CD14-positive monocyte (primary cell): ENCODE measurements around the gene SPATA6L. TPM values are rescaled to one million over a fixed set of nuclear protein-coding genes. Genes with fewer than 3 reads are reported as not detected.
A peak's percentile ranks its signal among the peaks of the same experiment; 100 is the strongest.
"Not testable (repeated sequence)": the region's sequence is repeated elsewhere in the genome, so short reads cannot be mapped to it uniquely, and the experiment has no call there.

Experiments
- DNase-seq, 3 donors: peaks; one replicate each; pipeline ENCODE4 v3.0.0-alpha.2; 2011 to 2022
- H2AFZ ChIP-seq: 2 replicates; pipeline ENCODE4 v1.6.0; 2012; ENCODE audit warnings: mild to moderate bottlenecking, low read depth, low read length, inconsistent platforms; ENCODE audit not compliant: insufficient read depth, poor library complexity, severe bottlenecking
- H3K27ac ChIP-seq, 2 donors: 1 replicate in 1 of 2; 2 replicates in 1 of 2; pipeline ENCODE4 v1.5.1; 2012 to 2013; ENCODE audit warnings: low read length in 2 of 2, control low read depth in 1 of 2, inconsistent platforms in 1 of 2, low read depth in 1 of 2, mild to moderate bottlenecking in 1 of 2
- H3K27me3 ChIP-seq, 2 donors: one replicate each; pipeline versions ENCODE4 v1.6.0 to v1.6.1; 2011 to 2013; ENCODE audit warnings: low read length in 2 of 2; ENCODE audit not compliant: control insufficient read depth in 2 of 2, insufficient read depth in 2 of 2
- H3K36me3 ChIP-seq, 2 donors: replicated peaks in 1 of 2; 1 replicate in 1 of 2; 2 replicates in 1 of 2; pipeline versions ENCODE4 v1.5.1 to v1.6.1; 2012 to 2013; ENCODE audit warnings: low read length in 2 of 2, control low read depth in 1 of 2, inconsistent platforms in 1 of 2, mild to moderate bottlenecking in 1 of 2; ENCODE audit not compliant: insufficient read depth in 2 of 2, control insufficient read depth in 1 of 2
- H3K4me1 ChIP-seq, 2 donors: 1 replicate in 1 of 2; 2 replicates in 1 of 2; pipeline versions ENCODE4 v1.5.1 to v1.6.1; 2012 to 2013; ENCODE audit warnings: low read length in 2 of 2, control low read depth in 1 of 2, inconsistent platforms in 1 of 2, mild to moderate bottlenecking in 1 of 2, moderate library complexity in 1 of 2; ENCODE audit not compliant: insufficient read depth in 2 of 2, control insufficient read depth in 1 of 2
- H3K4me2 ChIP-seq: replicated peaks from 2 replicates; pipeline ENCODE3; 2012; ENCODE audit warnings: low read length, moderate library complexity, mild to moderate bottlenecking; ENCODE audit not compliant: poor library complexity, severe bottlenecking; ENCODE audit errors: extremely low read depth
- H3K4me3 ChIP-seq, 3 experiments: fragments of 200-600 bp in 1 of 3; sonication (generic) in 1 of 3; replicated peaks in 1 of 3; 1 replicate in 2 of 3; 2 replicates in 1 of 3; pipeline ENCODE4 v1.5.1; 2011 to 2013; ENCODE audit warnings: low read length in 3 of 3, mild to moderate bottlenecking in 3 of 3, control low read depth in 2 of 3, low read depth in 2 of 3, inconsistent platforms in 1 of 3, moderate library complexity in 1 of 3
- H3K79me2 ChIP-seq: 2 replicates; pipeline ENCODE4 v1.6.0; 2012; ENCODE audit warnings: mild to moderate bottlenecking, control low read depth, inconsistent platforms, low read length, moderate library complexity; ENCODE audit not compliant: insufficient read depth
- H3K9ac ChIP-seq: 2 replicates; pipeline ENCODE4 v1.6.0; 2017; ENCODE audit warnings: low read length, mild to moderate bottlenecking; ENCODE audit not compliant: insufficient read depth, poor library complexity, severe bottlenecking
- H3K9me3 ChIP-seq, 2 donors: replicated peaks in 1 of 2; 1 replicate in 1 of 2; 2 replicates in 1 of 2; pipeline versions ENCODE4 v1.5.1 to v1.6.1; 2012 to 2013; ENCODE audit warnings: low read length in 2 of 2, control low read depth in 1 of 2; ENCODE audit not compliant: control insufficient read depth in 1 of 2, insufficient read depth in 1 of 2
- H4K20me1 ChIP-seq: 2 replicates; pipeline ENCODE4 v1.6.0; 2012; ENCODE audit warnings: mild to moderate bottlenecking, low read length, control low read depth, moderate library complexity; ENCODE audit not compliant: insufficient read depth
- H3K27ac Mint-ChIP-seq, 7 donors: one replicate each; pipeline ENCODE4 v1.8.0; 2020; ENCODE audit warnings: mild to moderate bottlenecking in 7 of 7, mixed read lengths in 7 of 7, moderate library complexity in 6 of 7, inconsistent platforms in 2 of 7
- H3K27me3 Mint-ChIP-seq, 3 donors: one replicate each; pipeline ENCODE4 v1.8.0; 2021 to 2022; ENCODE audit warnings: low read depth in 3 of 3, mild to moderate bottlenecking in 3 of 3, mixed read lengths in 3 of 3, moderate library complexity in 3 of 3, inconsistent platforms in 1 of 3
- H3K36me3 Mint-ChIP-seq, 2 donors: one replicate each; pipeline ENCODE4 v1.8.0; 2020; ENCODE audit warnings: mixed read lengths in 2 of 2, inconsistent platforms in 1 of 2, mild to moderate bottlenecking in 1 of 2
- H3K4me1 Mint-ChIP-seq: one replicate; pipeline ENCODE4 v1.8.0; 2020; ENCODE audit warnings: mild to moderate bottlenecking, mixed read lengths
- H3K4me3 Mint-ChIP-seq, 2 donors: one replicate each; pipeline ENCODE4 v1.8.0; 2020; ENCODE audit warnings: mild to moderate bottlenecking in 2 of 2, mixed read lengths in 2 of 2, moderate library complexity in 1 of 2
- H3K9me3 Mint-ChIP-seq, 7 donors: one replicate each; pipeline ENCODE4 v1.8.0; 2020 to 2022; ENCODE audit warnings: mixed read lengths in 7 of 7, mild to moderate bottlenecking in 6 of 7, moderate library complexity in 6 of 7, inconsistent platforms in 2 of 7
- CTCF ChIP-seq: fragments of 200-600 bp; IDR thresholded peaks from one replicate; pipeline ENCODE4 v1.8.0; 2022; ENCODE audit warnings: antibody characterized with exemption, mild to moderate bottlenecking
- WGBS: methylation state at CpG from one replicate; pipeline ENCODE4 v1.1.5; 2013; ENCODE audit warnings: missing lambda C conversion rate; ENCODE audit not compliant: insufficient coverage; 5-methylcytosine and 5-hydroxymethylcytosine counted together
- intact Hi-C, 2 donors: fragments of 100-400 bp; cut with micrococcal nuclease; formaldehyde crosslinking; loops; one replicate each; pipeline versions ENCODE4 v1.15.0 to v1.15.1; 2023
- polyA plus RNA-seq, 3 donors: library from polyadenylated mRNA; depleted of rRNA in 1 of 3; unstranded in 2 of 3; stranded (reverse) in 1 of 3; fragments of 300-500 nt in 2 of 3; fragments of >200 nt in 1 of 3; fragmentation: Illumina TruSeq in 2 of 3; gene quantifications; 1 replicate in 2 of 3; 2 replicates in 1 of 3; pipeline ENCODE4 v1.2.3, GENCODE V29; 2012 to 2021

The SPATA6L gene
- polyA plus RNA-seq, 3 donors: not detected

GRCh38 chr9:4657426-4658159, 8.7 kb downstream of the SPATA6L start:
- Histone ChIP-seq H3K4me2 (no peak overlapping the region), H3K79me2 (peaks cover 2% of the 10 kb centered on the region), H2AFZ (no peak overlapping the region), H3K9me3 (no peaks in the 10 kb centered on the region), H3K36me3 (no peaks in the 10 kb centered on the region), H3K4me3 (no peak overlapping the region), H4K20me1 (no peaks in the 10 kb centered on the region), H3K4me1 (peaks cover 7% of the 10 kb centered on the region in 2 donors), H3K27me3 (no peaks in the 10 kb centered on the region), H3K9ac (no peak overlapping the region), H3K27ac (no peak overlapping the region)
- Mint-ChIP-seq H3K9me3 (peaks cover 0 to 4% (median 0%) of the 10 kb centered on the region in 7 donors), H3K27ac (no peak overlapping the region), H3K27me3 (peaks cover 31 to 35% (median 35%) of the 10 kb centered on the region in 3 donors), H3K4me3 (no peak overlapping the region), H3K4me1 (peaks cover 7% of the 10 kb centered on the region), H3K36me3 (no peaks in the 10 kb centered on the region)
- no peak for DNase-seq
- no CpG with 5 or more reads among the region's 4 CpGs for WGBS
- no peak for TF ChIP-seq CTCF
- intact Hi-C loops: no loop called here

GRCh38 chr9:4656621-4657020, 9.7 kb downstream of the SPATA6L start:
- peaks cover 0 to 5% (median 0%) of the 10 kb centered on the region in 7 donors for H3K9me3 Mint-ChIP-seq
- Histone ChIP-seq H2AFZ (no peak overlapping the region), H3K9me3 (no peaks in the 10 kb centered on the region), H3K79me2 (no peaks in the 10 kb centered on the region), H3K36me3 (no peaks in the 10 kb centered on the region), H3K4me3 (no peak overlapping the region), H4K20me1 (no peaks in the 10 kb centered on the region), H3K4me2 (no peak overlapping the region), H3K9ac (no peak overlapping the region), H3K27me3 (no peaks in the 10 kb centered on the region), H3K4me1 (peaks cover 1 to 2% of the 10 kb centered on the region in 2 donors), H3K27ac (no peak overlapping the region)
- no CpG with 5 or more reads among the region's 3 CpGs for whole genome bisulfite sequencing
- H3K4me3 Mint-ChIP-seq: peak overlapping the region in 1 of 2 donors; percentile 22
- DNase-seq: no peak
- intact Hi-C loops: no loop called here
- H3K4me1 Mint-ChIP-seq: peaks cover under 1% of the 10 kb centered on the region
- no peak for TF ChIP-seq CTCF
- no peak overlapping the region for H3K27ac Mint-ChIP-seq
- peaks cover 31 to 40% (median 35%) of the 10 kb centered on the region in 3 donors for H3K27me3 Mint-ChIP-seq
- no peaks in the 10 kb centered on the region for H3K36me3 Mint-ChIP-seq

- H3K4me3 ChIP-seq, H3K27me3 ChIP-seq, H3K4me2 ChIP-seq, H3K9me3 ChIP-seq, H3K4me1 ChIP-seq, intact Hi-C loops, H3K36me3 Mint-ChIP-seq, H2AFZ ChIP-seq, H3K27ac ChIP-seq, H3K36me3 ChIP-seq, H4K20me1 ChIP-seq, H3K79me2 ChIP-seq, DNase-seq, H3K9me3 Mint-ChIP-seq, H3K27ac Mint-ChIP-seq, H3K9ac ChIP-seq, H3K4me1 Mint-ChIP-seq: not testable (repeated sequence)
- WGBS: 100% methylated on average over 1 of the region's 3 CpGs
- H3K4me3 Mint-ChIP-seq: peak overlapping the region in 1 of 2 donors; percentile 47
- H3K27me3 Mint-ChIP-seq: peaks cover 29 to 38% (median 32%) of the 10 kb centered on the region in 3 donors
Measured at GRCh38 chr9:4656196-4656595, 10.1 kb downstream of the SPATA6L start.
